ENCODE data around the gene COPZ1.

COPZ1 gene

DNA sequence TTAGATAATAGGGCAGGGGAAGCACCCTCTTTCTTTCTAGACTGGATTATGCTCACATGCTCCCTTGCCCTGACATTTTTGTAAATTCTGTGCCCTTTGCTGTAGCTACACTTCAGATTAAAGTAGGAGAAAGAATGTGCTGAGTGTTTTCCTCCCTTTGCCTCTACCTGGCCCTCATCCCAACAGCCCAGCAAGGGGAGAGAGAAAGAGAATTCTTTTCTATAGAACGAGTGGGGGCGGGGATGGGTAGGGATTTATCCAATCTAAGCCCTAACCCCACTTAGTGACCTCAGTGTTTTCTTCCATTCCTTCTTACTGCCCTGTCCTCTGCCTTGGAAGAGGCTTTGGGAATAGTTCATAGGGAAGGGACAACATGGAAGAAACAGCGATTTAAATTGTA lies 25.8 kb downstream of the COPZ1 start:
- no peak for ATAC-seq
- TF ChIP-seq POU6F1 (CRISPR knock-in tag; IDR thresholded peaks at IDR 0.05; ENCODE audit: borderline replicate concordance, low read depth): no peak
- TF ChIP-seq, protein P1, sequence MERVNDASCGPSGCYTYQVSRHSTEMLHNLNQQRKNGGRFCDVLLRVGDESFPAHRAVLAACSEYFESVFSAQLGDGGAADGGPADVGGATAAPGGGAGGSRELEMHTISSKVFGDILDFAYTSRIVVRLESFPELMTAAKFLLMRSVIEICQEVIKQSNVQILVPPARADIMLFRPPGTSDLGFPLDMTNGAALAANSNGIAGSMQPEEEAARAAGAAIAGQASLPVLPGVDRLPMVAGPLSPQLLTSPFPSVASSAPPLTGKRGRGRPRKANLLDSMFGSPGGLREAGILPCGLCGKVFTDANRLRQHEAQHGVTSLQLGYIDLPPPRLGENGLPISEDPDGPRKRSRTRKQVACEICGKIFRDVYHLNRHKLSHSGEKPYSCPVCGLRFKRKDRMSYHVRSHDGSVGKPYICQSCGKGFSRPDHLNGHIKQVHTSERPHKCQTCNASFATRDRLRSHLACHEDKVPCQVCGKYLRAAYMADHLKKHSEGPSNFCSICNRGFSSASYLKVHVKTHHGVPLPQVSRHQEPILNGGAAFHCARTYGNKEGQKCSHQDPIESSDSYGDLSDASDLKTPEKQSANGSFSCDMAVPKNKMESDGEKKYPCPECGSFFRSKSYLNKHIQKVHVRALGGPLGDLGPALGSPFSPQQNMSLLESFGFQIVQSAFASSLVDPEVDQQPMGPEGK (CRISPR knock-in tag; IDR thresholded peaks at IDR 0.05; ENCODE audit: borderline replicate concordance): no peak
- TF ChIP-seq CSRNP3 (CRISPR knock-in tag; IDR thresholded peaks at IDR 0.05): no peak

DNA sequence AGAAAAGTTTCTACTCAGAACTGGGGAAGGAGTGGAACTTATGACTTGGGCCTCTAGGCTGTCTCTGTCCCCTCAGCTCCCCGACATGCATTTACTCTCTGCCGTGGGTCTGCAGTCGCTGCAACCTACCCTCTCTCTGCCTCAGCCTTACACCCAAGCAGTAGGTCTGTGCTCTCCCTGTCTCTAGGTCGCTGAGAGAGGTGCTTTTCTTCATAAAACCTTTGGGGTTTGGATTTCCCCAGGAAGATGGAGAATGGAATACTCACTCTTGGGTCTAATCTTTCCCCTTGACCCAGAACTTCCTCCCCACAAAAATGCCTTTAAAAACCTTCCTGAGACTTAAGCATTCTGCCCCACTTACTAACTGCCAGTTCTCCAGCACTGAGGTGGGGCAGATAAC lies 26.4 kb downstream of the COPZ1 start:
- TF ChIP-seq TSHZ2 (CRISPR knock-in tag; IDR thresholded peaks at IDR 0.05) (no peak), ARNTL (CRISPR knock-in tag; IDR thresholded peaks at IDR 0.05; ENCODE audit: borderline replicate concordance, low read depth) (no peak), ZNF70 (CRISPR knock-in tag; IDR thresholded peaks at IDR 0.05) (no peak), RARB (CRISPR knock-in tag; IDR thresholded peaks at IDR 0.05) (no peak), ISL1 (CRISPR knock-in tag; IDR thresholded peaks at IDR 0.05) (no peak), ZNF8 (CRISPR knock-in tag; IDR thresholded peaks at IDR 0.05) (no peak), ZFP3 (CRISPR knock-in tag; IDR thresholded peaks at IDR 0.05) (no peak), CSDC2 (CRISPR knock-in tag; IDR thresholded peaks at IDR 0.05) (no peak), BACH2 (CRISPR knock-in tag; IDR thresholded peaks at IDR 0.05; ENCODE audit: borderline replicate concordance) (no peak), SNAI2 (CRISPR knock-in tag; IDR thresholded peaks at IDR 0.05) (no peak), ZFP30 (CRISPR knock-in tag; IDR thresholded peaks at IDR 0.05) (no peak), OSR1 (CRISPR knock-in tag; IDR thresholded peaks at IDR 0.05) (no peak), ZC3H10 (CRISPR knock-in tag; IDR thresholded peaks at IDR 0.05) (no peak)
- TF ChIP-seq, protein P1 (CRISPR knock-in tag; IDR thresholded peaks at IDR 0.05; ENCODE audit: borderline replicate concordance): no peak
- ATAC-seq: no peak

GRCh38 chr12:54352022-54352531 lies 27.1 kb downstream of the COPZ1 start:
- peak; percentile 61 for ATAC-seq
- no peak for TF ChIP-seq RARB (CRISPR knock-in tag; IDR thresholded peaks at IDR 0.05)
- no peak for TF ChIP-seq ZNF8 (CRISPR knock-in tag; IDR thresholded peaks at IDR 0.05)
- TF ChIP-seq CSRNP3 (CRISPR knock-in tag; IDR thresholded peaks at IDR 0.05): no peak
- no peak for TF ChIP-seq ZFP30 (CRISPR knock-in tag; IDR thresholded peaks at IDR 0.05)
- no peak for TF ChIP-seq PPARA (CRISPR knock-in tag; IDR thresholded peaks at IDR 0.05; ENCODE audit: borderline replicate concordance)
- TF ChIP-seq POU6F1 (CRISPR knock-in tag; IDR thresholded peaks at IDR 0.05; ENCODE audit: borderline replicate concordance, low read depth): no peak
- no peak for TF ChIP-seq BACH2 (CRISPR knock-in tag; IDR thresholded peaks at IDR 0.05; ENCODE audit: borderline replicate concordance)
- TF ChIP-seq ZNF565 (CRISPR knock-in tag; conservative IDR thresholded peaks at IDR 0.05; ENCODE audit: low read depth): no peak
- TF ChIP-seq OSR1 (CRISPR knock-in tag; IDR thresholded peaks at IDR 0.05): no peak
- TF ChIP-seq TCF4 (CRISPR knock-in tag; IDR thresholded peaks at IDR 0.05; ENCODE audit: borderline replicate concordance): no peak
- no peak for TF ChIP-seq SNAI2 (CRISPR knock-in tag; IDR thresholded peaks at IDR 0.05)
- TF ChIP-seq, protein P1 (CRISPR knock-in tag; IDR thresholded peaks at IDR 0.05; ENCODE audit: borderline replicate concordance): no peak
- TF ChIP-seq ISL1 (CRISPR knock-in tag; IDR thresholded peaks at IDR 0.05): no peak
- no peak for TF ChIP-seq ARNTL (CRISPR knock-in tag; IDR thresholded peaks at IDR 0.05; ENCODE audit: borderline replicate concordance, low read depth)

All from SK-N-SH treated with all-trans-retinoic acid at 6 μM for 48 hours (cell line).